ENCODE results near the gene NLGN4Y.
"Not testable (repeated sequence)": the region's sequence is repeated elsewhere in the genome, so short reads cannot be mapped to it uniquely, and the experiment has no call there.

NLGN4Y gene

GRCh38 chrY:14837466-14837865, 313.1 kb downstream of the NLGN4Y start:
- no peaks in the 10 kb centered on the region for H3K27me3 ChIP-seq (ENCODE audit: insufficient read depth, poor library complexity, severe bottlenecking)
- no peak for DNase-seq (ENCODE audit: low read depth in 1 of 2, low spot score in 1 of 2)
- H3K4me3 ChIP-seq (replicated peaks; ENCODE audit: insufficient read depth, low read length), result no peak overlapping the region
- H3K27ac ChIP-seq (replicated peaks), result no peak overlapping the region
- TF ChIP-seq GABPA (IDR thresholded peaks at IDR 0.05; ENCODE audit: low read depth) (no peak), POLR2AphosphoS5 (IDR thresholded peaks at IDR 0.05; ENCODE audit: low read depth) (no peak), CTCF (IDR thresholded peaks at IDR 0.05; ENCODE audit: insufficient read depth, low read length) (no peak), SPI1 (IDR thresholded peaks at IDR 0.05; ENCODE audit: borderline replicate concordance, low read depth) (no peak), REST (IDR thresholded peaks at IDR 0.05; ENCODE audit: insufficient replicate concordance, low read depth) (no peak)

GRCh38 chrY:14850734-14851133, 326.4 kb downstream of the NLGN4Y start:
- TF ChIP-seq POLR2AphosphoS5 (IDR thresholded peaks at IDR 0.05; ENCODE audit: low read depth) (no peak), SPI1 (IDR thresholded peaks at IDR 0.05; ENCODE audit: borderline replicate concordance, low read depth) (no peak), GABPA (IDR thresholded peaks at IDR 0.05; ENCODE audit: low read depth) (no peak), REST (IDR thresholded peaks at IDR 0.05; ENCODE audit: insufficient replicate concordance, low read depth) (no peak), CTCF (IDR thresholded peaks at IDR 0.05; ENCODE audit: insufficient read depth, low read length) (no peak)
- no peak overlapping the region for H3K27ac ChIP-seq (replicated peaks)
- no peak overlapping the region for H3K4me3 ChIP-seq (replicated peaks; ENCODE audit: insufficient read depth, low read length)
- H3K27me3 ChIP-seq (ENCODE audit: insufficient read depth, poor library complexity, severe bottlenecking), result no peaks in the 10 kb centered on the region
- DNase-seq (ENCODE audit: low read depth in 1 of 2, low spot score in 1 of 2), result no peak

GRCh38 chrY:14860448-14860847, 336.1 kb downstream of the NLGN4Y start:
- no peak for DNase-seq (ENCODE audit: low read depth in 1 of 2, low spot score in 1 of 2)
- H3K4me3 ChIP-seq (replicated peaks; ENCODE audit: insufficient read depth, low read length), result no peak overlapping the region
- H3K27me3 ChIP-seq (ENCODE audit: insufficient read depth, poor library complexity, severe bottlenecking), result no peaks in the 10 kb centered on the region
- TF ChIP-seq SPI1 (IDR thresholded peaks at IDR 0.05; ENCODE audit: borderline replicate concordance, low read depth), result no peak
- no peak for TF ChIP-seq GABPA (IDR thresholded peaks at IDR 0.05; ENCODE audit: low read depth)
- no peak for TF ChIP-seq CTCF (IDR thresholded peaks at IDR 0.05; ENCODE audit: insufficient read depth, low read length)
- TF ChIP-seq POLR2AphosphoS5 (IDR thresholded peaks at IDR 0.05; ENCODE audit: low read depth), result no peak
- TF ChIP-seq REST (IDR thresholded peaks at IDR 0.05; ENCODE audit: insufficient replicate concordance, low read depth), result no peak
- H3K27ac ChIP-seq (replicated peaks), result no peak overlapping the region

GRCh38 chrY:14861033-14861432, 336.7 kb downstream of the NLGN4Y start:
- H3K4me3 ChIP-seq (replicated peaks; ENCODE audit: insufficient read depth, low read length); DNase-seq (ENCODE audit: low read depth in 1 of 2, low spot score in 1 of 2); H3K27me3 ChIP-seq (ENCODE audit: insufficient read depth, poor library complexity, severe bottlenecking); H3K27ac ChIP-seq (replicated peaks): not testable (repeated sequence)

Data from HL-60 (cell line).